GM19324 (cell line): ENCODE data around the gene HNRNPA3.
"Not testable (repeated sequence)": the region's sequence is repeated elsewhere in the genome, so short reads cannot be mapped to it uniquely, and the experiment has no call there.

Experiments
- ATAC-seq: cut with Tn5 transposase; IDR thresholded peaks from one replicate; pipeline ENCODE4 v1.9.1; 2021; ENCODE audit warnings: mild to moderate bottlenecking, moderate library complexity; ENCODE audit not compliant: unreplicated experiment, low FRiP score

The HNRNPA3 gene

DNA sequence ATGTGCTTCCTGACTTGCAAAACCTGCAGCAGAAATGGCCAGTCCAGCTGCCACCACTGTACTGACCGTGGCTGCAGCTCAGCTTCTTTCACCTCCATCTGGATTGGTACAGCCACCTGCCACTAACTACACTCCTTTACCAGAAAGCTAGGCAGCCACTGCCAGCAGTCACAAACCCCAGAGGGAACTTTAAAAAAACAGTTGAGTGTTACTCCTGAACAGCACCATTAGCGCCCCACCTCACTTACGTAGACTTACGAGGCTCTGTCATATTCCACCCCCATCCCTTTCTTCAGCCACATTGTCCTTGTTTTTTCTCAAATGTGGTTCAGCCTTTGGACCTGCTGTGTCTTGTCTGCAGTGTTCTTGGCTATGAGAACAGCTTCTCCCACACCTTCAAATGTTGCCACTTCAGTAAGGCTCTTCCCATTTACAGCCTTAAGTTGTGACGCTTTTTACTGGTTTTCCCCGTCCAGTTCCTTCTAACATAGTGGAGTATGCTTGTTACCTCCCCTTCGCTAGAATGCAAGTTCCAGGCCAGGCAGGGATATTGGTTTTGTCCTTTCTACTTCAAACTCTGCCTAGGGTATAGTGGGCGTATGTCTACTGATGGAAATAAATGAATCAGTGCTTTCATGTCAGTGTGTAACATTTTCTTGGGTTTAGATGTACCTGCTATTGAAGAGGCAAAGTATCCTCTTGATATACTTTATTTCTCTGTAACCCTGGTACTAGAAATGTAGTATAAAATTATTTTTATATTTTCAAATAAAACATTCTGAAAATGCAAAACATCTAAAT, 17.0 kb downstream of the HNRNPA3 start:
- no peak for ATAC-seq

DNA sequence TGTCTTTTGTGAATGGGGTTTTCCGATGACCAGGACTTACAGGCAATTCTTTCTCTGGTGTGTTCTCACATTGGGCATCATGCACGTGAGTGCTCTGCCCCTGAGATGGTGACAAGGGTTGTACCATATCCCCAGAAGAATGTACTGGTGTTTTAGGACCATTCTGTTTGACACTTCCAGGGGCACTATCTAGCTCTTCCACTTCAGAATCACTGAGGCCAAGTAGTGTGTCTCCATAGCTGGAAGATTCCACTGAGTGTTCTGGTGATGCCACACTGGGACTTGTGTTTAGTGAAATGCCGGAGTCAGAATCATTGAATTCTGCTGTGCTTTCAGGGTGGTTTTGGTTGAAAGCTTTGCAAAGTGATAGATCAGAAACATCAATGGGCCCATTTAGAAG, 18.7 kb downstream of the HNRNPA3 start:
- no peak for ATAC-seq

DNA sequence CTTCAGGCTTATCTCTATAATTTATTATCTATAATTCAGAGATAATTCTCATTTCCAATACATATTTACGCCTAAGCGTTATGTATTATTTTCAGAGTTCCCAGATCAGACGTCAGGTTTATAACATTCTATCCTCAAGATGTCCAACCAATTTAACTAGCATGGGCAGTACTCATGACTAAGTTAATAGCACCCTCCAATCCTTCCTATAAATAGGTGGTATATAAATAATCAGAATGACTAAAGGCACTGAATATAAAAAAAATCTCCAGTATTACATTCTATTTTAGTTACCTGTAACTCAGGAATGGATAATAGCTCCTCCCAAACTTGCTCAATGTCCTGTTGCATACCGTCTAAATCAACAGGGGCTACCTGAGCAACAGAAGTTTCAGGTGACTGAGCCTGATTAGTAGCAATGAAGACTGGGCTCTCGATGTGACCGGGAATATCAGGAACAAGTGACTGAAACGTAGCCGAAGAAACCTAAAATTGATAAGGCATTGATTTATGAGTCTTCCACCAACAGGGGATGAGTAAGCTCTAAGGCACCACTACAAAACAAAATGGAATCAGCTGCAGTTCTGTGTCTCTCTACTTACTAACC, 19.6 kb downstream of the HNRNPA3 start:
- no peak for ATAC-seq

DNA sequence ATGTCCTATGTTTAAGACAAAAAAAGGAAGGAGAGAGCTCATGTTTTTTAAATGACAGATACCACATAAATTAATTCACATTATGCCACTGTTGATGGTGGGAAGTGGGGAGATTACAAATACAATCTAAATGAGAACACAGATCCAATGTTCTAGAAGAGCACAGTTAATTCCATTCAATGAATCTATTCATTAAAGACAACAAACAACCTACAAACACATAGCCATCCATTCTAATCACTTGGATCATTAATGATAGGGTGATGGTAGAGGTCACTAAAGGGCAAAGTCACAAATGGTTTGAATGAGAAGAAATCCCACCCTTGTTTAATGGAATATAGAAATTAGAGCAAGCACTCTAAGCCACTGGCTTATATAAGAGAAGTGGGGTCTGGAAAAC, 21.7 kb downstream of the HNRNPA3 start:
- no peak for ATAC-seq

DNA sequence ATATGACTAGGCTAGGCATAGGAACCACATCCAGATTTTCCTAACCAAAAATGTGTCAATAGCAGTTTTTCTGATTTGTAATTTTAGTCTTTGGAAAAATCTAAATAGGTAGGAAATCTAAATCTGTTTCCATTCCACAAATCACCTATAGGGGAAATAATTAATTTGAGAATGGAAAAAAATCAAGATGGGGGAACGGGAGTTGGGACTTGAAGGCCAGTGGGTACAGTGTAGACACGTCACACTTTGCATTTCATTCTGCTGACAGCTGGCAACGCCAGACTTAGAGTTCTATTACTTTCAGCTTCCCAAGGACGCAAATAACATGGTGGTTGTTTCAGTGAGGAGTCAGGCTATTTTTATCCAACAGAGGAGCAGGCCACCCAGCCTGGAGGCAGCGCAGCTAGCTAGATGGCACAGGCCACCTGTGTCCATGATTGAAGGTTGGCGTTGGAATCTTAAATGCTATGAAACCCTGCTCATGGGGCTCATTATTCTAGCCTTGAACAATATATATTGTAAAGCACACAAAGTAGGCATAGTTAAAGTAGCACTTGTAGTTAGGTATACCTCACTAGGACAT, 23.4 kb downstream of the HNRNPA3 start:
- ATAC-seq: no peak

DNA sequence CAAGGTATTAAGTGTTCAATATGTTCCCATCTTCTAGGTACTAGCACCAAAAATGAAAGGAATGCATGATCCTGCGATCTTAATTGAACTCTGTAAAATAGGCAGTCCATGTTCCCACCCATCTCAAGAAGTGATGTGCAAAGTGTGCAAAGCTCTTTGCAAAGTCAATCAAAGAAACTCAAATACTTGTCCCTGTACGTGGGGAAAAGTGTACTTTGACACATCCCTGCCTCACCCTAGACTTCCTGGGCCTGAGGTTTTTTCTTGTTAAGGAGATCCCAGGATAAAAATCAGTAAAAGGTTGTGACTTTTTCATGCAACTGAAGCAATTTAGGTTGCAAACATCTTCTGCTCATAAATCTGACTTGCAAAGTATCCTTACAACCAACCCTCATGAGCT, 25.3 kb downstream of the HNRNPA3 start:
- ATAC-seq: no peak

DNA sequence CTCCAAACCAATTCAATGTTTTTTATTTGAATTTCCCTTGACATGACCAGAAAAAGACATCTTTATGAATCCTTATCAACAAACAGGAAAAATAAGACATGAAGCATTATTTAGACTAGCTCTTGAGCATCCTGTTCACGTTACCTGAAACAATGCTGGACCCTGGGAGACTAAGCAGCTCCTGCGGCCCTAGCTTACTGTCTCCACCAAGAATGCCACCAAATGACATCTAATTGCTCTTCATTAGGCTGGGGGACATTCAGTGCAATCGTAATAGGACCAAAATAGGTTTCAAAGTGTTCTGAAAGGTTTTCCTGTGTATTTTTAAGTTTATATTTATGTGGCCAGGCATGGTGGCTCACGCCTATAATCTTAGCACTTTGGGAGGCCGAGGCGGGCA, 26.5 kb downstream of the HNRNPA3 start:
- ATAC-seq: no peak

DNA sequence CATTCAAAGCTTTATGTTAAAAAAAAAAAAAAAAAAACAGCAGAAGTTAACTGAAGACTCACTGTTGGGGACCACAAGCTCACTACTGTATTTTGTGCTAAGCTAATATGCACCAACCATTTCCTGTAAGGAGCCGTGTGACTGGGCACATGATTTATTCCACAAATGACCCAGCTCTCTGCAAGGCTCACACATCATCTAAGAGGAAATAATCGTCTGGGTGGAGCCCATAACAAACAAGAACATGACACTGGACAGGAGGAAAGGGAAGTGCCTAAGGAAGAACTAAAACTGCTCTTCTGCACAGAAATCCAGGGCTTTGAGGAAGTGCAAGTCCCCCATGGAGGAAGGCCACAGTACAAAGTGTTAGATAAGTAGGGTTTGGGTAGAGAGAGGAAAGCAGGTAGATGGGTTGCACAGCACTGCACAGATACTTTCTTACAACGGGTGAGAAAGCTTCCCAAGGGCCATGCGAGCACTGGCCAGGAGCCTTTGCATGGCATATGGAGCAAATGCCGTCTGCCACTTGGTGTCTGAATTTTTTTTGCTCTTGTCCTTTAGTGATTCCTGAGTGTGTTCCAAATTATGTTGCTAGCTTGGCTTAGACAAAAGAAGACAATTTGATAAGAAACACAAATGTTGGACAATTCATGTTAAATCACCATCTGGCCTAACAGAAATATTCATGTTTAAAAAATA, 27.5 kb downstream of the HNRNPA3 start:
- ATAC-seq: no peak

DNA sequence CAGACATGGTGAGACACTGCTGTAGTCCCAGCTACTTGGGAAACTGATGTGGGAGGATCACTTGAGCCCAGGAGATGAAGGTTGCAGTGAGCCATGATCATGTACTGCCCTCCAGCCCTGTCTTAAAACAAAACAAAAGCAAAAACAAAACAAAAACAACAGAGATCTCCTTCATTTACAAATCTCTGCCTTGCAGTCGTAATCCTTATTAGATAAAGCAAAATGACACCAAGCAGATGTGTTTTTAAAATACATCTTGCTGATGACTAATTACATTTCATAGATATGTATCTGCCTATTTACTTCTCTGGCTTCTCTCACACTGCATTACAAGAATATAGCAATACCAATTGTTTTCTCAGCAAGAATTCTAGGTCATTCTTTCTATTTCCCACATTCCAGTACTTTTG, 29.1 kb downstream of the HNRNPA3 start:
- ATAC-seq: no peak

DNA sequence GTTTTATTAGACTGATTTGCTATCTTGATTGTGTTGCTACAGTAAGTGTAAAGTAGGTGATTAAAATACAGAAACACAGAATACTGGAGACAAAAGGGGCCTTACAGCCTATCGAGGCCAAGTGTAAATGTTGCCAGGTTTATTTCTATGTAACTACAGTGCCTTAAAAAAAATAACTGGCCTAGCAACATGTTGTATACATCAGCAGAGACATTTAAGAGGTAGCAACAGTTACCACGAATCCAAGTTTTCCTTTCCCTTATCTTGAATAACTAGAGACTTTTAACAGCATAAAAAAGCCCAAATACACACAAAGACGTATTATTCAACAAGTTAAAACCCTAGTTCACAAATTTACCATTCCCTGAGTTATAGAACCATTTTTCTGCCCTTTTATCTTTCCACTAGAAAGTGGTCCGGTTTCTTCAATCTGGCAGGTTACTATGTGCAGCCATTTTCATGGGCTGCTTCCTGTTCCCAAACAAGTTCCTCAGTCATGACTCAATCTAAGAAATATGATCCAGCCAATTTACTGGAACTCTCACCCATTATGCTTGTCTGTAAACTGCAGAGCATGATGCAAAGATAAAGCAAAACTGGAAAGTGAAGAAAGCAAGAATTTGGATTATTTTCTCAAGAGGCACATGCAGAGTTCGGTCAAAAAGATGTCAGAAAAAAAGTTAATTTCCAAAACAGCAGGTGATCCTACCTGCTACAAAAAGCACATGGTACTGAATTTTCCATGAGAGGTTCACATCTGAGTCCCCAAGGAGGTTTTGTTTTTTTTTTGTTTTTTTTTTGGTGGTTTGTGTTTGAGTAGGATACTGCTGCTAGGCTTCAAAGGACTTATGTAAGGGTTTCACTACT, 29.8 kb downstream of the HNRNPA3 start:
- no peak for ATAC-seq

DNA sequence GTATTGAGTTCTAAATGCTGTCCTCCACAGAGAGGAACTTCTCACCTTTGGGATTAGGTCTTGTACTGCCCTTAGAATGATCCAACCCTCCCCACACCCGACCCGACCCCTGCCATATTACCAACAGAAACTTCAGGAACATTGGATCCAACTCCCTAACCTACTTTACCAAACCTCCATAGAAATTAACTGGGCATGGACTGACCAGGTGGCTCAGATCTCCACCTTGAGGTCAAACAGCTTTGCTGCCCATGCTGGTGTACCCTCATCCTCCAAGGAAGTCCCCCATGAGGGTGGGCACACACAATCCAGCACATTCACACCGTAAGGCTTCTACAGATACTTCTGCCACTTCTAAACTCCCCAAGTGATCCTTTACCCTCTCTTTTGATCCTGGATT, 30.5 kb downstream of the HNRNPA3 start:
- ATAC-seq: no peak

DNA sequence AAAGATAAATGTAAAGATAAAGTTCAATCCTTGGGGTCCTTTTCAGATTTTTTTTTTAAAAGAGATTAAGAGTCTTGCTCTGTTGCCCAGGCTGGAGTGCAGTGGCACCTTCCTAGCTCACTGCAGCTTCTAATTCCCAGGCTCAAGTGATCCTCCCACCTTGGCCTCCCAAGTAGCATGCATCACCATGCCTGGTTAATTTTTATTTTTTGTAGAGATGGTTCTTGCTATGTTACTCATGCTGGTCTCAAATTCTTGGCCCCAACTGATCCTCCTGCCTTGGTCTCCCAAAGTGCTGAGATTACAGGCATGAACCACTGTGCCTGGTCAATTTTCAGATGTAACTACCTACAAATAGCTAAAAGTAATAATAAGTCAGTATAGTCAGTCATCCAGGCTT, 30.9 kb downstream of the HNRNPA3 start:
- no peak for ATAC-seq

DNA sequence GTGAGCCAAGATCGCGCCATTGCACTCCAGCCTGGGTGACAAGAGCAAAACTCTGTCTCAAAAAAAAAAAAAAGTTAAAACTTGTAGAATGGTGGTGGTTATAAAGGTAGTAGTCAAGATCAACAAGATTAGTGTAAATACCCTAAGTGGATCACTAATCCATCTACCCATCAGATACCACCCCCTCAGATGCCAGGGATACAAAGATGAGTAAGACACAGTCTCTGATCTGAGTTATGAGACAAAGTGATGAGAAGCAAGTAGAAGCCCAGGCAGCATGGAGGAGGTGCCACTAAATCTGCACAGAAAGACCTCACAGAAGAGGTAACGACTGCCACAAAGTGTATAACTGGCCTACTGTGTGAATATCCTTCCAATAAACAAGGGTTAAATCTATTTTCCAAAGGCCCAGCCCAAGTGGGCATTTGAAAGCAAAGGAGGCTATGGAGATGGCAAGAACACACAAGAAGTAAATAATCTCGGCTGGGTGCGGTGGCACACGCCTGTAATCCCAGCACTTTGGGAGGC, 31.7 kb downstream of the HNRNPA3 start:
- no peak for ATAC-seq

DNA sequence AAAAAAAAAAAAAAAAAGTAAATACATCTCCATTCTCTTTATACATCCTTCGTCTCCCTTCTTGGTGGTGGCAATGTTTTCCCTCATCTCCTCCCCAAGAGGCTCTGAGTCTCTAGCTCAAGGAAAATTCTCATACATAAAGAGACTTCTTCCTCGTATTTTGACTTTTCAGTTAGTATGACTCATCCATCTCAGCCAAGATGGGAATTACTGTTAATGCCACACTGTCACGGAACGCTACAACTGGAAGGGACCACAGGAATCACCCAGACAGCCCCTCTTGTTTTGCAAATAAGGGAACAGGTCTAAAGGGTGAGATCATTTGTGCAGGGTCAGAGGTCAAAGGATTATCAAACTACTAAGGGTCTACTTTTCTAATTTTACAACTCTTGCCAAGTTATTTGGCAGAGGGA, 32.4 kb downstream of the HNRNPA3 start:
- no peak for ATAC-seq

DNA sequence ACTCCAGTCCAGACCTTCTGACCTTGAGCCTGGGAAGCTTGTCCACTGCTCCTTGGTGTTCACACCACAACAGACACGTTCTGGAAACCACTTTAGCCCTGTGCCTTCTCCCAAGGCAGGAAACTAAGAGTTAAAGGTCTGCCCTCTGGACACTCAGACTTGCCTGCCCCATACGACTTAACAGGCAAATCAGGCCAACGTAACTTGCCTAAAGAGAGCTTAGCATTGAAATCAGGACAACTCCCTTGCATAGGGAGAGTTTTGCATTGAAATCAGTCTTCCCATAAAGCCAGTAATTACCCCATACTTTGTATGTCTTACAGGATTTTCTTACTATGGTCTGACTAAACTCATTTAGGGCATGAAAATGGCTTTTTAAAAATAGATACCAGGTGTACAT, 33.4 kb downstream of the HNRNPA3 start:
- ATAC-seq: no peak

DNA sequence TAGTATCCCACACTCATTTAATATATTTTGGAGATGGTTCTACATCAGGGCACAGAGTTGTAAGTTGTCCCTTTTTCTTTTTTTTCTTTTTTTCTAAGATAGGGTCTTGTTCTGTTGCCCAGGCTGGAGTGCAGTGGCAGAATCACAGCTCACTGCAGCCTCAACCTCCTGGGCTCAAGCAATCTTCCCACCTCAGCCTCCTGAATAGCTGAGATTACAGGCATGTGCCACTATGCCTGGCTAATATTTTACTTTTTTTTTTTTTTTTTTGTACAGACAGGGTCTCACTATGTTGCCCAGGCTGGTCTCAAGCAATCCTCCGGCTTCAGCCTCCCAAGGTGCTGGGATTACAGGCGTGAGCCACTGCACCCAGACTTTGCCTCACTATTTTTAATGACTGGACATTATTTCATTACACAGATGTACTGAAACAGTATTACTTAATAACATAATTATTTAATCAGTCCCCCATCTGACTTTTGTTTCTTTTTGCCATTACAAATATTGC, 34.0 kb downstream of the HNRNPA3 start:
- ATAC-seq: not testable (repeated sequence)

DNA sequence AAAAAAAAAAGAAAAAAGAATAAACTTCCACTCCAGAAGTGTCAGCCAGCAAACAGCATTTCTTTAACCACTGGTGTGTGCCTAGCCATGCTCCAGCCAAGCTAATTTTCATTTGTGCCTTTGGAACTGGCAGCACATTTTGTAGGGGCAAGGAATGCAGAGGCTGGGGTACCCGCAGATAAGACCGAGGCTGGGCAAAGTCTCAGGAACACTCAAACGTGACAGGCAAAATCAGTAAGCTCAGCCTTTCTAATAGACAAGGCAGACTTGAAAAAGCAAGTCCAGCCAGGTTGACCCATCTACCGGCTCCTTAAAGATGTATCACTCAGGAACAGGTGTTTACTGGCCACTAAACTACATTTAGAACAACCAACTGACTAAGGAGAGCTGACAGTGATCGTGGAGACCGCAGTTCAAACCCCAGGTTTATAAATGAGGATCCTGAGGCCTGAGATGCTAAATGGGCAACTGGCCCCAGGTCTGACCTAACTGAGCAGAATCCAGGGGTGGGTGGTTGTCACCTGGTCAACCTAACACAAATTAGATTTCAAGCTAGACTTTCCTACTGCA, 35.2 kb downstream of the HNRNPA3 start:
- no peak for ATAC-seq

DNA sequence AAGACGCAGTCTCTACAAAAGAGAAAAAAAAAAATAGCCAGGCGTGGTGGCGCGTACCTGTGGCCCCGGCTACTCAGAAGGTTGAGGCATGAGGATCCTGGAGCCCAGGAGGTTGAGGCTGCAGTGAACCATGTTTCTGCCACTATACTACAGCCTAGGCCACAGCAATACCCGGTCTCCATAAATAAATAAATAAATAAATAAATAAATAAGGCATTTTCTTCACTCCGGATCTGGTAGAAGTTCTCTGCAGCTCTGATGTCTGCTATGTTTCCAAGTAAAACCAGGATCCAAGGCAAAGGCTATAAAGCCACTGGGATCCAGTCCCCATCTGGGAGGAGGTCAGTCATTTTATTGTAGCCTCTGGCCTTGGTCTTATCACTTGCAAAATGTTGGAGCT, 36.4 kb downstream of the HNRNPA3 start:
- ATAC-seq: no peak

DNA sequence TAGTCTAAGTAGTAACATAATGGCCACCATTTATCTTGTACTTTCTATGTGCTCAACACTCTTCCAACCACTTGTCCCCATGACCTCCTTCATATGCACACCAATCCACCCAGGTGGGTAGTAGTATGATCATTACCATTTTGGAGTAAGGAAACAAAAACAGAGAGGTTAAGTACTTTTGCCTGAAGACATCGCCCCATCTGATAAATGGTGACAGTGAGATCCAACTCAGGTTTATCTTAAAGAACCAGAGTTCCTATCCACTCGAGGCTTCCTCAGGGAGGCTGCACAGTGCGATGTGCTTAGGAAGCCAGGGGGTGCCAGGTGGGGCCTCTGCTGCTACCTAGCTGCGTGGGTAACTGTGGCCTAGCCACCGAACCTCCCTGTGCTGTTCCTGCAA, 37.9 kb downstream of the HNRNPA3 start:
- no peak for ATAC-seq

DNA sequence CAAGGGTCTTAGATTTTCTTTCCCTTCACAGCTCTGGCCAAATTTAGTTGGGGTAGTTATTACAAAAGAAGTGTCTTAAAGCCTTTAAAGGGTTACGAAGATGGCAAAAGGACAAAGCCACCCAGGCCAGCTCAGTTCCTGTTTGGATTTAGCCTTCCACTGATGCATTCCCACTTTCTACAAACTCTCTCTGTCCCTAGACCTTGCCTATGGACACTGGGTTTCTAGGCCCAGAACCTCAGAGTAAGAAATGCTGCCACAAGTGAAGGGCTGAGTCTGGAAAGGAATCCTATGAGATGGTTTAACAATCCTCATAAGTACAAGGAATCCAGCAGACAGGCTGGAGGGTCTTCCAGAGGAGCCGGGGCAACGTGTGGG, 38.6 kb downstream of the HNRNPA3 start:
- no peak for ATAC-seq
